GM23338 (cell line): ENCODE data around the gene PARD6B. TPM values are rescaled to one million over a fixed set of nuclear protein-coding genes. Genes with fewer than 3 reads are reported as not detected.

Experiments
- ATAC-seq: fragments of 200-7000 bp; cut with Tn5 transposase; 3 replicates; pipeline ENCODE4 v1.9.1; 2020
- DNase-seq: peaks from one replicate; pipeline ENCODE4 v3.0.0-alpha.2; 2015; ENCODE audit warnings: low spot score
- H2AFZ ChIP-seq: fragments of 200-600 bp; sonication (generic); 2 replicates; pipeline ENCODE4 v1.8.0; 2016; ENCODE audit warnings: antibody characterized with exemption, mild to moderate bottlenecking, moderate library complexity
- H3F3A ChIP-seq: fragments of 200-600 bp; sonication (generic); replicated peaks from 2 replicates; pipeline ENCODE4 v1.8.0; 2017; ENCODE audit warnings: antibody characterized with exemption, mixed run types, low read depth
- H3K27ac ChIP-seq: fragments of 200-600 bp; sonication (generic); 2 replicates; pipeline ENCODE4 v1.6.1; 2016; ENCODE audit warnings: low read depth
- H3K27me3 ChIP-seq: fragments of 200-600 bp; sonication (generic); 2 replicates; pipeline ENCODE4 v1.8.0; 2016; ENCODE audit warnings: mild to moderate bottlenecking, mixed run types, moderate library complexity; ENCODE audit not compliant: insufficient read depth
- H3K36me3 ChIP-seq: fragments of 200-600 bp; sonication (generic); 2 replicates; pipeline ENCODE4 v1.8.0; 2016; ENCODE audit warnings: mild to moderate bottlenecking; ENCODE audit not compliant: insufficient read depth
- H3K4me1 ChIP-seq: fragments of 200-600 bp; sonication (generic); 2 replicates; pipeline ENCODE4 v1.8.0; 2016; ENCODE audit warnings: mild to moderate bottlenecking, moderate library complexity; ENCODE audit not compliant: insufficient read depth
- H3K4me2 ChIP-seq: fragments of 200-600 bp; sonication (generic); 2 replicates; pipeline ENCODE4 v1.7.1; 2017; ENCODE audit warnings: mixed run types
- H3K4me3 ChIP-seq: fragments of 200-600 bp; sonication (generic); 2 replicates; pipeline ENCODE4 v1.6.1; 2016; ENCODE audit warnings: mixed run types
- H3K79me2 ChIP-seq: fragments of 200-600 bp; sonication (generic); replicated peaks from 2 replicates; pipeline ENCODE4 v1.8.0; 2017; ENCODE audit warnings: mild to moderate bottlenecking; ENCODE audit not compliant: insufficient read depth
- H3K9me2 ChIP-seq: fragments of 200-600 bp; sonication (generic); 2 replicates; pipeline ENCODE4 v1.8.0; 2017; ENCODE audit not compliant: insufficient read depth
- H4K20me1 ChIP-seq: fragments of 200-600 bp; sonication (generic); replicated peaks from 2 replicates; pipeline ENCODE4 v1.8.0; 2017; ENCODE audit warnings: mild to moderate bottlenecking; ENCODE audit not compliant: insufficient read depth
- H3K27ac Mint-ChIP-seq: 2 replicates; pipeline ENCODE4 v1.8.0; 2020; ENCODE audit warnings: inconsistent platforms, mild to moderate bottlenecking, moderate library complexity, mixed read lengths
- H3K27me3 Mint-ChIP-seq: 3 replicates; pipeline ENCODE4 v1.8.0; 2022; ENCODE audit warnings: low read depth, mild to moderate bottlenecking, moderate library complexity, mixed read lengths, inconsistent platforms; ENCODE audit not compliant: insufficient read depth, poor library complexity
- H3K36me3 Mint-ChIP-seq: 3 replicates; pipeline ENCODE4 v1.8.0; 2021; ENCODE audit warnings: low read depth, mild to moderate bottlenecking, inconsistent platforms, moderate library complexity, mixed read lengths
- H3K4me1 Mint-ChIP-seq: 3 replicates; pipeline ENCODE4 v1.8.0; 2020; ENCODE audit warnings: mild to moderate bottlenecking, inconsistent platforms, mixed read lengths
- H3K4me3 Mint-ChIP-seq: 3 replicates; pipeline ENCODE4 v1.8.0; 2021; ENCODE audit warnings: moderate library complexity, mild to moderate bottlenecking, inconsistent platforms, mixed read lengths
- H3K9me3 Mint-ChIP-seq: 3 replicates; pipeline ENCODE4 v1.8.0; 2020; ENCODE audit warnings: moderate library complexity, mild to moderate bottlenecking, inconsistent platforms, mixed read lengths
- CREB1 ChIP-seq: fragments of 250-450 bp; sonication (Bioruptor Pico); IDR thresholded peaks from 2 replicates; pipeline ENCODE4 v1.5.0; 2020; ENCODE audit warnings: low read depth, mild to moderate bottlenecking, moderate library complexity
- POLR2AphosphoS5 ChIP-seq: IDR thresholded peaks from 2 replicates; pipeline ENCODE4 v1.6.1; 2016; ENCODE audit warnings: antibody characterized with exemption, low read depth
- ZNF114 ChIP-seq: fragments of 250-450 bp; sonication (Bioruptor Pico); IDR thresholded peaks from 2 replicates; pipeline ENCODE4 v1.5.0; 2020; ENCODE audit warnings: mild to moderate bottlenecking, moderate library complexity
- polyA plus RNA-seq: library from polyadenylated mRNA; unstranded; fragments of >200 nt; fragmentation: Nextera tagmentation; extraction: Ambion mirVana; gene quantifications from 2 replicates; pipeline ENCODE4 v1.2.1, GENCODE V29; 2016
- total RNA-seq: library from RNA; depleted of rRNA; stranded (reverse); fragments of >200 nt; shearing (Covaris generic); gene quantifications from 2 replicates; pipeline ENCODE4 v1.2.3, GENCODE V29; 2014
- TF ChIP-seq, protein P1 (sequence below): fragments of 250-450 bp; sonication (Bioruptor Pico); IDR thresholded peaks from 2 replicates; pipeline ENCODE4 v1.5.0; 2020; ENCODE audit warnings: mild to moderate bottlenecking, moderate library complexity
- TF ChIP-seq, protein P2 (sequence below), 2 experiments: fragments of 200-600 bp in 1 of 2; sonication (generic) in 1 of 2; conservative IDR thresholded peaks; 2 replicates each; pipeline versions ENCODE4 v1.5.1 to v1.6.1; 2016 to 2017; ENCODE audit warnings: antibody characterized with exemption in 2 of 2, low read depth in 2 of 2, mild to moderate bottlenecking in 2 of 2, moderate library complexity in 1 of 2
- TF ChIP-seq, protein P3 (sequence below): IDR thresholded peaks from 2 replicates; pipeline ENCODE4 v1.6.1; 2016; ENCODE audit warnings: antibody characterized with exemption

Gene PARD6B
- total and polyA plus RNA-seq, 2 experiments from 2014 or later = 23.5 to 29.2 TPM

DNA sequence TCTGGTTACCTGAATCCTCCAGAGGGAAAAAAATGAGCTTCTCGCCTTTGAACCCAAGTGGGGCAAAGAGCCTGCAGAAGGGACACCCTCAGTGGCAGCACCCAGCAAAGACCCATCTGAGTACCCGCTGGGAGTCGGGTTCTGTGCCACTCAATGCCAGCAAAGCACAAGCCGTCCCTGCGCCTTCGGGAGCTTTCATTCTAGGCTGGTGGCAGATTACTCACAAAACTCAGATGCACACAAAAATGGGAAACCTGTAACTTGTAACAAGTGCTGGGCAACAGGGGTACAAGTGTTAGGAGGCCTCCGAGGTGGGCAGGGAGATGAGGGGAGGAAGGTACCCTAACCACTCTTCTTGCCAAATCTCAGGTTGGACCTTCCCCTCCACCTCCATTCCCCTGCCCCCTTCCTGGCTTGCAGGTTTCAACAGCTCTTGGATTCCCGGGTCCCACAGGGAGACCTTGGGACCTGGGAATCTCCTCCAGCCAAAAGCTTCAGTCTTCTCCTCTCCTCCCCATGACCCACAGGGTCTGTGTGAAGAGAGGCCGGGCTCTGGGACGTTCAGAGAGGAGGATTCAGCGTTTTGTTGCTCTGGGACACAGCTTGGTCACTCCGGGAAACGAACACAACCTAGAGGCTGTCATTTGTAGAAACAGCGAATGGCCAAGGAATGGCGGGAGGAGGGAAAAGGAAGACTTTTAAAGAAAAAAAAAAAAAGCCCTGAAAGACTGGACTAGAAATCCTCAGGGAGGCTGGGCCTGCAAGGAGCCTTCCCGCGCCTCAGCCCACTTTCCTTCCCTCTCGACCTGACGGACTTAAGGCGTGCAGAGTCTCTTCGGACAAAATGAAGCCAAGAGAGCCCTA, 1.2 kb upstream of the PARD6B start (continued):
- TF ChIP-seq, protein P1, sequence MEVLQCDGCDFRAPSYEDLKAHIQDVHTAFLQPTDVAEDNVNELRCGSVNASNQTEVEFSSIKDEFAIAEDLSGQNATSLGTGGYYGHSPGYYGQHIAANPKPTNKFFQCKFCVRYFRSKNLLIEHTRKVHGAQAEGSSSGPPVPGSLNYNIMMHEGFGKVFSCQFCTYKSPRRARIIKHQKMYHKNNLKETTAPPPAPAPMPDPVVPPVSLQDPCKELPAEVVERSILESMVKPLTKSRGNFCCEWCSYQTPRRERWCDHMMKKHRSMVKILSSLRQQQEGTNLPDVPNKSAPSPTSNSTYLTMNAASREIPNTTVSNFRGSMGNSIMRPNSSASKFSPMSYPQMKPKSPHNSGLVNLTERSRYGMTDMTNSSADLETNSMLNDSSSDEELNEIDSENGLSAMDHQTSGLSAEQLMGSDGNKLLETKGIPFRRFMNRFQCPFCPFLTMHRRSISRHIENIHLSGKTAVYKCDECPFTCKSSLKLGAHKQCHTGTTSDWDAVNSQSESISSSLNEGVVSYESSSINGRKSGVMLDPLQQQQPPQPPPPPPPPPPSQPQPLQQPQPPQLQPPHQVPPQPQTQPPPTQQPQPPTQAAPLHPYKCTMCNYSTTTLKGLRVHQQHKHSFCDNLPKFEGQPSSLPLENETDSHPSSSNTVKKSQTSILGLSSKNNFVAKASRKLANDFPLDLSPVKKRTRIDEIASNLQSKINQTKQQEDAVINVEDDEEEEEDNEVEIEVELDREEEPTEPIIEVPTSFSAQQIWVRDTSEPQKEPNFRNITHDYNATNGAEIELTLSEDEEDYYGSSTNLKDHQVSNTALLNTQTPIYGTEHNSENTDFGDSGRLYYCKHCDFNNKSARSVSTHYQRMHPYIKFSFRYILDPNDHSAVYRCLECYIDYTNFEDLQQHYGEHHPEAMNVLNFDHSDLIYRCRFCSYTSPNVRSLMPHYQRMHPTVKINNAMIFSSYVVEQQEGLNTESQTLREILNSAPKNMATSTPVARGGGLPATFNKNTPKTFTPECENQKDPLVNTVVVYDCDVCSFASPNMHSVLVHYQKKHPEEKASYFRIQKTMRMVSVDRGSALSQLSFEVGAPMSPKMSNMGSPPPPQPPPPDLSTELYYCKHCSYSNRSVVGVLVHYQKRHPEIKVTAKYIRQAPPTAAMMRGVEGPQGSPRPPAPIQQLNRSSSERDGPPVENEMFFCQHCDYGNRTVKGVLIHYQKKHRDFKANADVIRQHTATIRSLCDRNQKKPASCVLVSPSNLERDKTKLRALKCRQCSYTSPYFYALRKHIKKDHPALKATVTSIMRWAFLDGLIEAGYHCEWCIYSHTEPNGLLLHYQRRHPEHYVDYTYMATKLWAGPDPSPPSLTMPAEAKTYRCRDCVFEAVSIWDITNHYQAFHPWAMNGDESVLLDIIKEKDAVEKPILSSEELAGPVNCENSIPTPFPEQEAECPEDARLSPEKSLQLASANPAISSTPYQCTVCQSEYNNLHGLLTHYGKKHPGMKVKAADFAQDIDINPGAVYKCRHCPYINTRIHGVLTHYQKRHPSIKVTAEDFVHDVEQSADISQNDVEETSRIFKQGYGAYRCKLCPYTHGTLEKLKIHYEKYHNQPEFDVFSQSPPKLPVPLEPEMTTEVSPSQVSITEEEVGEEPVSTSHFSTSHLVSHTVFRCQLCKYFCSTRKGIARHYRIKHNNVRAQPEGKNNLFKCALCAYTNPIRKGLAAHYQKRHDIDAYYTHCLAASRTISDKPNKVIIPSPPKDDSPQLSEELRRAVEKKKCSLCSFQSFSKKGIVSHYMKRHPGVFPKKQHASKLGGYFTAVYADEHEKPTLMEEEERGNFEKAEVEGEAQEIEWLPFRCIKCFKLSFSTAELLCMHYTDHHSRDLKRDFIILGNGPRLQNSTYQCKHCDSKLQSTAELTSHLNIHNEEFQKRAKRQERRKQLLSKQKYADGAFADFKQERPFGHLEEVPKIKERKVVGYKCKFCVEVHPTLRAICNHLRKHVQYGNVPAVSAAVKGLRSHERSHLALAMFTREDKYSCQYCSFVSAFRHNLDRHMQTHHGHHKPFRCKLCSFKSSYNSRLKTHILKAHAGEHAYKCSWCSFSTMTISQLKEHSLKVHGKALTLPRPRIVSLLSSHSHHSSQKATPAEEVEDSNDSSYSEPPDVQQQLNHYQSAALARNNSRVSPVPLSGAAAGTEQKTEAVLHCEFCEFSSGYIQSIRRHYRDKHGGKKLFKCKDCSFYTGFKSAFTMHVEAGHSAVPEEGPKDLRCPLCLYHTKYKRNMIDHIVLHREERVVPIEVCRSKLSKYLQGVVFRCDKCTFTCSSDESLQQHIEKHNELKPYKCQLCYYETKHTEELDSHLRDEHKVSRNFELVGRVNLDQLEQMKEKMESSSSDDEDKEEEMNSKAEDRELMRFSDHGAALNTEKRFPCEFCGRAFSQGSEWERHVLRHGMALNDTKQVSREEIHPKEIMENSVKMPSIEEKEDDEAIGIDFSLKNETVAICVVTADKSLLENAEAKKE = no peak
- TF ChIP-seq, protein P2, sequence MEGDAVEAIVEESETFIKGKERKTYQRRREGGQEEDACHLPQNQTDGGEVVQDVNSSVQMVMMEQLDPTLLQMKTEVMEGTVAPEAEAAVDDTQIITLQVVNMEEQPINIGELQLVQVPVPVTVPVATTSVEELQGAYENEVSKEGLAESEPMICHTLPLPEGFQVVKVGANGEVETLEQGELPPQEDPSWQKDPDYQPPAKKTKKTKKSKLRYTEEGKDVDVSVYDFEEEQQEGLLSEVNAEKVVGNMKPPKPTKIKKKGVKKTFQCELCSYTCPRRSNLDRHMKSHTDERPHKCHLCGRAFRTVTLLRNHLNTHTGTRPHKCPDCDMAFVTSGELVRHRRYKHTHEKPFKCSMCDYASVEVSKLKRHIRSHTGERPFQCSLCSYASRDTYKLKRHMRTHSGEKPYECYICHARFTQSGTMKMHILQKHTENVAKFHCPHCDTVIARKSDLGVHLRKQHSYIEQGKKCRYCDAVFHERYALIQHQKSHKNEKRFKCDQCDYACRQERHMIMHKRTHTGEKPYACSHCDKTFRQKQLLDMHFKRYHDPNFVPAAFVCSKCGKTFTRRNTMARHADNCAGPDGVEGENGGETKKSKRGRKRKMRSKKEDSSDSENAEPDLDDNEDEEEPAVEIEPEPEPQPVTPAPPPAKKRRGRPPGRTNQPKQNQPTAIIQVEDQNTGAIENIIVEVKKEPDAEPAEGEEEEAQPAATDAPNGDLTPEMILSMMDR (conservative IDR thresholded peaks at IDR 0.05; ENCODE audit: low read depth in 2 of 2) = no peak
- no peak for TF ChIP-seq ZNF114

DNA sequence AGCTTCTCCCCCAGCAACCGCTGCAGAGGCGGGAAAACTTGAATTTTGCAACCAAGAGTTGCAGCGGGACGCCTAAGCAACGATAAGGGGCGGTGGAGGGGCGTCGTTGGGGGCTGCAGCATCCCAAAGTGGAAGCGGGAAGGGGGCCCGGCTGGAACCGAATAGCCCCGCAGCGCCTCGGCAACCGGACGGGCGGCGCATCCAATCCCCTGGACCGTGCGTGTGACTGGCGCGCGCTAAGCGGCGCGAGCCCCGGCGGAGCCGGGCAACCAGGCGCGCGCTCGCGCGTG, 670 bp upstream of the PARD6B start:
- peak overlapping the region; percentile 99 for H3K27ac ChIP-seq
- Mint-ChIP-seq H3K9me3 (no peaks in the 10 kb centered on the region), H3K4me1 (peaks cover 26% of the 10 kb centered on the region), H3K4me3 (peak overlapping the region; percentile 85), H3K36me3 (peaks cover 10% of the 10 kb centered on the region), H3K27me3 (peaks cover 12% of the 10 kb centered on the region), H3K27ac (peak overlapping the region; percentile 93)
- H4K20me1 ChIP-seq = peaks cover 10% of the 10 kb centered on the region
- peaks cover 32% of the 10 kb centered on the region for H3K4me1 ChIP-seq
- DNase-seq (no peak), ATAC-seq (peak; percentile 77)
- H3K36me3 ChIP-seq = no peaks in the 10 kb centered on the region
- H2AFZ ChIP-seq = peak overlapping the region; percentile 96
- TF ChIP-seq, protein P3, sequence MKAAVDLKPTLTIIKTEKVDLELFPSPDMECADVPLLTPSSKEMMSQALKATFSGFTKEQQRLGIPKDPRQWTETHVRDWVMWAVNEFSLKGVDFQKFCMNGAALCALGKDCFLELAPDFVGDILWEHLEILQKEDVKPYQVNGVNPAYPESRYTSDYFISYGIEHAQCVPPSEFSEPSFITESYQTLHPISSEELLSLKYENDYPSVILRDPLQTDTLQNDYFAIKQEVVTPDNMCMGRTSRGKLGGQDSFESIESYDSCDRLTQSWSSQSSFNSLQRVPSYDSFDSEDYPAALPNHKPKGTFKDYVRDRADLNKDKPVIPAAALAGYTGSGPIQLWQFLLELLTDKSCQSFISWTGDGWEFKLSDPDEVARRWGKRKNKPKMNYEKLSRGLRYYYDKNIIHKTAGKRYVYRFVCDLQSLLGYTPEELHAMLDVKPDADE = no peak
- TF ChIP-seq POLR2AphosphoS5 (peak; percentile 69), CREB1 (peak; percentile 12; the same call in 1 of the 2 replicates)
- H3F3A ChIP-seq = peaks cover 11% of the 10 kb centered on the region; the same call in 1 of the 2 replicates
- no peaks in the 10 kb centered on the region for H3K27me3 ChIP-seq
- peaks cover 42% of the 10 kb centered on the region for H3K79me2 ChIP-seq
- H3K9me2 ChIP-seq = no peaks in the 10 kb centered on the region
- peak overlapping the region; percentile 61 for H3K4me3 ChIP-seq
- H3K4me2 ChIP-seq = peak overlapping the region; percentile 98
